IMR-90 (cell line): ENCODE data around the gene NFATC1. TPM values are rescaled to one million over a fixed set of nuclear protein-coding genes. Genes with fewer than 3 reads are reported as not detected.

ENCODE experiments used
- ATAC-seq: fragments of 200-7000 bp; cut with Tn5 transposase; 2 replicates; pipeline ENCODE4 v1.9.1; 2020; ENCODE audit warnings: low read depth, mild to moderate bottlenecking, moderate library complexity
- BruUV-seq: library from RNA; stranded (reverse); fragments of 400-500 nt; replicated peaks from 2 replicates; lab custom pipeline; 2021; lab: Mats Ljungman, UMichigan
- CTCF ChIA-PET: fragments of 300-600 bp; formaldehyde crosslinking; extraction: SDS; loops from one replicate; lab custom pipeline; 2021; ENCODE audit warnings: antibody characterized with exemption; lab: Yijun Ruan, JAX
- POLR2A ChIA-PET: fragments of 300-600 bp; sonication (Branson Sonifier 250); formaldehyde crosslinking; loops from one replicate; lab custom pipeline; 2022; ENCODE audit warnings: antibody characterized with exemption; ENCODE audit not compliant: unreplicated experiment; lab: Charles Lee
- DNase-seq: peaks from one replicate; pipeline ENCODE4 v3.0.0; 2013
- H2AFZ ChIP-seq: replicated peaks from 2 replicates; pipeline ENCODE3; 2013; ENCODE audit warnings: low read length, mild to moderate bottlenecking; ENCODE audit not compliant: poor library complexity
- H2AK5ac ChIP-seq: 2 replicates; pipeline ENCODE4 v1.6.1; 2013; ENCODE audit warnings: low read depth, low read length, inconsistent platforms
- H2AK9ac ChIP-seq: replicated peaks from 2 replicates; pipeline ENCODE3; 2013; ENCODE audit warnings: mild to moderate bottlenecking, low read depth, low read length, moderate library complexity; ENCODE audit not compliant: poor library complexity
- H2BK120ac ChIP-seq: 2 replicates; pipeline ENCODE4 v1.6.1; 2013; ENCODE audit warnings: low read depth, low read length, inconsistent platforms
- H2BK15ac ChIP-seq: 3 replicates; pipeline ENCODE4 v1.6.1; 2013; ENCODE audit warnings: low read depth, low read length, inconsistent platforms
- H2BK20ac ChIP-seq: 2 replicates; pipeline ENCODE4 v1.6.1; 2013; ENCODE audit warnings: low read depth, mild to moderate bottlenecking, inconsistent platforms, low read length, moderate library complexity
- H2BK5ac ChIP-seq: 2 replicates; pipeline ENCODE4 v1.6.1; 2013; ENCODE audit warnings: mild to moderate bottlenecking, low read depth, low read length, inconsistent platforms; ENCODE audit not compliant: poor library complexity, severe bottlenecking
- H3K14ac ChIP-seq: replicated peaks from 2 replicates; pipeline ENCODE4 v1.6.1; 2013; ENCODE audit warnings: low read depth, low read length, inconsistent platforms
- H3K18ac ChIP-seq: 2 replicates; pipeline ENCODE4 v1.6.1; 2013; ENCODE audit warnings: low read depth, low read length, control low read depth
- H3K23ac ChIP-seq: 2 replicates; pipeline ENCODE4 v1.6.1; 2013; ENCODE audit warnings: low read depth, low read length, inconsistent platforms
- H3K27ac ChIP-seq: 2 replicates; pipeline ENCODE4 v1.5.1; 2013; ENCODE audit warnings: mild to moderate bottlenecking, control low read depth, low read length; ENCODE audit not compliant: insufficient read depth
- H3K27me3 ChIP-seq: 2 replicates; pipeline ENCODE4 v1.6.1; 2013; ENCODE audit warnings: low read length; ENCODE audit not compliant: control insufficient read depth, insufficient read depth
- H3K36me3 ChIP-seq: 2 replicates; pipeline ENCODE4 v1.6.1; 2013; ENCODE audit warnings: low read length, mixed read lengths; ENCODE audit not compliant: control insufficient read depth, insufficient read depth
- H3K4ac ChIP-seq: 2 replicates; pipeline ENCODE4 v1.6.1; 2013; ENCODE audit warnings: low read depth, low read length, inconsistent platforms
- H3K4me1 ChIP-seq: 2 replicates; pipeline ENCODE4 v1.6.1; 2013; ENCODE audit warnings: low read length, mixed read lengths; ENCODE audit not compliant: control insufficient read depth, insufficient read depth
- H3K4me2 ChIP-seq: 2 replicates; pipeline ENCODE4 v1.6.1; 2013; ENCODE audit warnings: low read depth, mild to moderate bottlenecking, control low read depth, low read length, moderate library complexity
- H3K4me3 ChIP-seq: 2 replicates; pipeline ENCODE4 v1.5.1; 2013; ENCODE audit warnings: low read depth, mild to moderate bottlenecking, control low read depth, low read length, moderate library complexity; ENCODE audit not compliant: insufficient read depth
- H3K56ac ChIP-seq: 2 replicates; pipeline ENCODE4 v1.6.1; 2013; ENCODE audit warnings: low read length, inconsistent platforms; ENCODE audit not compliant: insufficient read depth; ENCODE audit errors: extremely low read depth
- H3K79me1 ChIP-seq, 2 experiments: 2 replicates each; pipeline ENCODE4 v1.6.1; 2013; ENCODE audit warnings: low read length in 2 of 2, inconsistent platforms in 1 of 2, low read depth in 1 of 2
- H3K9ac ChIP-seq: 2 replicates; pipeline ENCODE4 v1.6.1; 2013; ENCODE audit warnings: low read depth, low read length, control low read depth
- H3K9me1 ChIP-seq: 2 replicates; pipeline ENCODE4 v1.6.1; 2013; ENCODE audit warnings: low read length, inconsistent platforms; ENCODE audit not compliant: insufficient read depth
- H3K9me3 ChIP-seq: 2 replicates; pipeline ENCODE4 v1.6.1; 2013; ENCODE audit warnings: low read length; ENCODE audit not compliant: control insufficient read depth, insufficient read depth
- H4K20me1 ChIP-seq: 2 replicates; pipeline ENCODE4 v1.6.1; 2013; ENCODE audit warnings: low read length, inconsistent platforms; ENCODE audit not compliant: insufficient read depth
- H4K5ac ChIP-seq: 2 replicates; pipeline ENCODE4 v1.6.1; 2013; ENCODE audit warnings: mild to moderate bottlenecking, low read depth, low read length, control low read depth
- H4K8ac ChIP-seq, 2 experiments: 2 replicates each; pipeline ENCODE4 v1.6.1; 2013; ENCODE audit warnings: low read depth in 2 of 2, low read length in 2 of 2, control low read depth in 1 of 2, inconsistent platforms in 1 of 2
- H4K91ac ChIP-seq: 2 replicates; pipeline ENCODE4 v1.6.1; 2013; ENCODE audit warnings: low read depth, low read length, inconsistent platforms; ENCODE audit not compliant: insufficient read depth
- BHLHE40 ChIP-seq: fragments of 150-350 bp; IDR thresholded peaks from 2 replicates; pipeline ENCODE4 v1.6.1; 2016; ENCODE audit warnings: mild to moderate bottlenecking, low read depth, low read length
- CEBPB ChIP-seq: IDR thresholded peaks from 2 replicates; pipeline ENCODE4 v1.6.1; 2012; ENCODE audit warnings: low read depth, low read length, improper control_type of control experiment
- CHD1 ChIP-seq: IDR thresholded peaks from 2 replicates; pipeline ENCODE4 v1.6.1; 2012; ENCODE audit warnings: low read depth, low read length, improper control_type of control experiment
- ELK1 ChIP-seq: fragments of 150-350 bp; IDR thresholded peaks from 2 replicates; pipeline ENCODE4 v1.6.1; 2016; ENCODE audit warnings: low read depth, mild to moderate bottlenecking, low read length, moderate library complexity, borderline replicate concordance
- FOS ChIP-seq: fragments of 150-350 bp; IDR thresholded peaks from 2 replicates; pipeline ENCODE4 v1.6.1; 2016; ENCODE audit warnings: low read depth, low read length
- MAFK ChIP-seq: IDR thresholded peaks from 2 replicates; pipeline ENCODE4 v1.6.1; 2012; ENCODE audit warnings: low read depth, low read length, improper control_type of control experiment
- MAZ ChIP-seq: IDR thresholded peaks from 2 replicates; pipeline ENCODE4 v1.6.1; 2012; ENCODE audit warnings: low read depth, mild to moderate bottlenecking, low read length, improper control_type of control experiment, moderate library complexity, borderline replicate concordance
- MXI1 ChIP-seq: IDR thresholded peaks from 2 replicates; pipeline ENCODE4 v1.6.1; 2012; ENCODE audit warnings: low read depth, mild to moderate bottlenecking, low read length, moderate library complexity, borderline replicate concordance
- NFE2L2 ChIP-seq: fragments of 150-350 bp; IDR thresholded peaks from 2 replicates; pipeline ENCODE4 v1.6.1; 2016; ENCODE audit warnings: low read depth, mild to moderate bottlenecking, low read length
- POLR2A ChIP-seq: IDR thresholded peaks from 2 replicates; pipeline ENCODE4 v1.6.1; 2012; ENCODE audit warnings: mild to moderate bottlenecking, low read depth, low read length
- RAD21 ChIP-seq: IDR thresholded peaks from 2 replicates; pipeline ENCODE4 v1.6.1; 2012; ENCODE audit warnings: low read length, improper control_type of control experiment
- RCOR1 ChIP-seq: IDR thresholded peaks from 2 replicates; pipeline ENCODE4 v1.6.1; 2012; ENCODE audit warnings: mild to moderate bottlenecking, low read length, improper control_type of control experiment; ENCODE audit not compliant: insufficient replicate concordance
- RFX5 ChIP-seq: IDR thresholded peaks from 2 replicates; pipeline ENCODE4 v1.8.0; 2012; ENCODE audit warnings: low read depth, mild to moderate bottlenecking, low read length, moderate library complexity
- SMC3 ChIP-seq: fragments of 150-350 bp; IDR thresholded peaks from 2 replicates; pipeline ENCODE4 v1.6.1; 2016; ENCODE audit warnings: low read depth, mild to moderate bottlenecking, antibody characterized with exemption, low read length, moderate library complexity
- WGBS, 2 experiments: methylation state at CpG; one replicate each; pipeline versions ENCODE4 v1.1.5 to v1.1.7; 2013; ENCODE audit warnings: missing lambda C conversion rate in 2 of 2; ENCODE audit not compliant: insufficient read length in 1 of 2; ENCODE audit errors: extremely low coverage in 2 of 2; 5-methylcytosine and 5-hydroxymethylcytosine counted together
- dilution Hi-C: fragments of 300-500 bp; cut with HindIII; formaldehyde crosslinking; loops from one replicate; pipeline ENCODE4 v1.14.3; 2018; ENCODE audit warnings: low sequenced_read_pairs; ENCODE audit not compliant: unreplicated experiment
- in situ Hi-C: fragments of 300-500 bp; cut with MboI; formaldehyde crosslinking; loops from 3 replicates; pipeline ENCODE4 v1.14.3; 2019; ENCODE audit warnings: low sequenced_read_pairs, inconsistent platforms, mixed read lengths
- intact Hi-C: fragments of 100-400 bp; cut with micrococcal nuclease; formaldehyde crosslinking; loops from 2 replicates; pipeline ENCODE4 v1.10.0; 2022
- polyA plus RNA-seq, 3 experiments: library from polyadenylated mRNA; depleted of rRNA; stranded (reverse); fragments of >200 nt; gene quantifications; 2 replicates each; pipeline ENCODE4 v1.2.3, GENCODE V29; 2012; ENCODE audit warnings: low replicate concordance in 1 of 3
- total RNA-seq: library from RNA; depleted of rRNA; stranded (reverse); fragments of >200 nt; gene quantifications from 2 replicates; pipeline ENCODE4 v1.2.3, GENCODE V29; 2012
- TF ChIP-seq, protein P1 (sequence below): conservative IDR thresholded peaks from 2 replicates; pipeline ENCODE4 v1.5.1; 2012; ENCODE audit warnings: mild to moderate bottlenecking, low read depth, low read length, improper control_type of control experiment
- TF ChIP-seq, protein P2 (sequence below): fragments of 150-350 bp; IDR thresholded peaks from 2 replicates; pipeline ENCODE4 v1.6.1; 2017; ENCODE audit warnings: mild to moderate bottlenecking, antibody characterized with exemption, low read length, low read depth

The NFATC1 gene
- total and polyA plus RNA-seq, 2 of the 4 experiments (the other 2 are of a cell fraction): 0.36 to 1.8 TPM

DNA sequence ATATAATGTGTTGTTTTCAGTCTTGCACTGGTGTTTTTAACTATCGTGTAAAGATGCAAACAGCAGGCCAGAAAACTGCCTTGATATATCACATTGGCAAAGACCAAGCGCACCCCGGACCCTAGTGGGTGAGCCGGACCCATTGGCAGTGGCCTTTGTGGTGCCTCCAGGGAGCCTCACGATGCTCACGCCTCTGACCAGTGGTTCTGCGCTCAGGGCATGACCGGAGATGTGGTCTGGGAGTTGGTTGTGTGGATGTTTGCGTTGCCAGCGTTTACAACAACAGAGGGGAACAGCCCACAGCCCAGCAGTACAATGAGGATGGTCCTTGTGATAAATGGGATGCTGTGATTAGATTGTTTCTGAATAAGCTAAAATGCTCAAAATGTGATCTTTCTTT lies 32.6 kb downstream of the NFATC1 start:
- H3K4me1 ChIP-seq: no peaks in the 10 kb centered on the region
- no peak overlapping the region for H4K5ac ChIP-seq
- H3K18ac ChIP-seq: no peak overlapping the region
- ChIA-PET POLR2A (no interaction called here), CTCF (no interaction called here)
- H2AFZ ChIP-seq: no peak overlapping the region
- no peak overlapping the region for H3K4ac ChIP-seq
- no peak overlapping the region for H2AK5ac ChIP-seq
- no peaks in the 10 kb centered on the region for H4K20me1 ChIP-seq
- no peak overlapping the region for H2BK5ac ChIP-seq
- no peak overlapping the region for H3K23ac ChIP-seq
- intact Hi-C loops (no loop called here), in situ Hi-C loops (no loop called here), dilution Hi-C loops (no loop called here)
- no peak overlapping the region for H2AK9ac ChIP-seq
- DNase-seq (no peak), ATAC-seq (no peak)
- WGBS, 2 experiments: 86% methylated on average over 5 of the region's 10 CpGs; no CpG with 5 or more reads in 1 of the 2 experiments
- no peak overlapping the region for H2BK120ac ChIP-seq
- no peak overlapping the region for H3K4me3 ChIP-seq
- no peaks in the 10 kb centered on the region for H3K36me3 ChIP-seq
- no peak overlapping the region for H2BK15ac ChIP-seq
- TF ChIP-seq RFX5 (no peak), MXI1 (no peak), CEBPB (no peak), MAFK (no peak), CHD1 (no peak), RCOR1 (no peak), FOS (no peak), NFE2L2 (no peak), BHLHE40 (no peak), RAD21 (no peak), SMC3 (no peak), MAZ (no peak), ELK1 (no peak), POLR2A (no peak)
- TF ChIP-seq, protein P1, sequence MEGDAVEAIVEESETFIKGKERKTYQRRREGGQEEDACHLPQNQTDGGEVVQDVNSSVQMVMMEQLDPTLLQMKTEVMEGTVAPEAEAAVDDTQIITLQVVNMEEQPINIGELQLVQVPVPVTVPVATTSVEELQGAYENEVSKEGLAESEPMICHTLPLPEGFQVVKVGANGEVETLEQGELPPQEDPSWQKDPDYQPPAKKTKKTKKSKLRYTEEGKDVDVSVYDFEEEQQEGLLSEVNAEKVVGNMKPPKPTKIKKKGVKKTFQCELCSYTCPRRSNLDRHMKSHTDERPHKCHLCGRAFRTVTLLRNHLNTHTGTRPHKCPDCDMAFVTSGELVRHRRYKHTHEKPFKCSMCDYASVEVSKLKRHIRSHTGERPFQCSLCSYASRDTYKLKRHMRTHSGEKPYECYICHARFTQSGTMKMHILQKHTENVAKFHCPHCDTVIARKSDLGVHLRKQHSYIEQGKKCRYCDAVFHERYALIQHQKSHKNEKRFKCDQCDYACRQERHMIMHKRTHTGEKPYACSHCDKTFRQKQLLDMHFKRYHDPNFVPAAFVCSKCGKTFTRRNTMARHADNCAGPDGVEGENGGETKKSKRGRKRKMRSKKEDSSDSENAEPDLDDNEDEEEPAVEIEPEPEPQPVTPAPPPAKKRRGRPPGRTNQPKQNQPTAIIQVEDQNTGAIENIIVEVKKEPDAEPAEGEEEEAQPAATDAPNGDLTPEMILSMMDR: no peak
- TF ChIP-seq, protein P2, sequence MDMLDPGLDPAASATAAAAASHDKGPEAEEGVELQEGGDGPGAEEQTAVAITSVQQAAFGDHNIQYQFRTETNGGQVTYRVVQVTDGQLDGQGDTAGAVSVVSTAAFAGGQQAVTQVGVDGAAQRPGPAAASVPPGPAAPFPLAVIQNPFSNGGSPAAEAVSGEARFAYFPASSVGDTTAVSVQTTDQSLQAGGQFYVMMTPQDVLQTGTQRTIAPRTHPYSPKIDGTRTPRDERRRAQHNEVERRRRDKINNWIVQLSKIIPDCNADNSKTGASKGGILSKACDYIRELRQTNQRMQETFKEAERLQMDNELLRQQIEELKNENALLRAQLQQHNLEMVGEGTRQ: no peak
- H3K14ac ChIP-seq: no peak overlapping the region
- H2BK20ac ChIP-seq: no peak overlapping the region
- no peak overlapping the region for H4K91ac ChIP-seq
- H3K27ac ChIP-seq: no peak overlapping the region
- no peak overlapping the region for H3K56ac ChIP-seq
- no peaks in the 10 kb centered on the region for H3K9me1 ChIP-seq
- H3K4me2 ChIP-seq: no peak overlapping the region
- no TSS peak for BruUV-seq
- H3K9ac ChIP-seq: no peak overlapping the region
- H4K8ac ChIP-seq: no peak overlapping the region
- no peaks in the 10 kb centered on the region for H3K9me3 ChIP-seq
- no peaks in the 10 kb centered on the region for H3K79me1 ChIP-seq
- no peaks in the 10 kb centered on the region for H3K27me3 ChIP-seq
